Body of pancreas (tissue), 4 donors: ENCODE measurements around the gene ME3. TPM values are rescaled to one million over a fixed set of nuclear protein-coding genes. Genes with fewer than 3 reads are reported as not detected.

Source experiments
- ATAC-seq: fragments of 150-250 bp; one replicate; pipeline ENCODE4 v1.9.1; 2016
- DNase-seq, 4 donors: peaks; one replicate each; pipeline ENCODE4 v3.0.0-alpha.2; 2019
- H3K27ac ChIP-seq, 4 donors: fragments of 200-600 bp; sonication (generic); 1 replicate in 3 of 4; 2 replicates in 1 of 4; pipeline versions ENCODE4 v1.5.1 to v1.6.1; 2016 to 2019; ENCODE audit warnings: mild to moderate bottlenecking in 1 of 4, mixed read lengths in 1 of 4, moderate library complexity in 1 of 4
- H3K27me3 ChIP-seq, 2 donors: fragments of 200-600 bp; sonication (generic); one replicate each; pipeline ENCODE4 v1.6.0; 2016; ENCODE audit warnings: mild to moderate bottlenecking in 1 of 2
- H3K36me3 ChIP-seq, 2 donors: fragments of 200-600 bp; sonication (generic); replicated peaks in 1 of 2; 2 replicates each; pipeline ENCODE4 v1.5.1; 2016; ENCODE audit warnings: low read depth in 2 of 2; ENCODE audit not compliant: insufficient read depth in 1 of 2
- H3K4me1 ChIP-seq: fragments of 200-600 bp; sonication (generic); one replicate; pipeline ENCODE4 v1.6.0; 2016
- H3K4me3 ChIP-seq, 2 donors: fragments of 200-600 bp; sonication (generic); 1 replicate in 1 of 2; 2 replicates in 1 of 2; pipeline ENCODE4 v1.5.1; 2016 to 2019
- H3K9me3 ChIP-seq, 3 donors: fragments of 200-600 bp; sonication (generic); 1 replicate in 2 of 3; 2 replicates in 1 of 3; pipeline ENCODE4 v1.5.1; 2016
- POLR2A ChIP-seq, 3 donors: fragments of 450-650 bp; IDR thresholded peaks; one replicate each; pipeline ENCODE4 v1.6.1; 2016; ENCODE audit warnings: antibody characterized with exemption in 3 of 3, mild to moderate bottlenecking in 2 of 3
- WGBS, 2 donors: methylation state at CpG; one replicate each; pipeline ENCODE4 v1.1.5; 2017; 5-methylcytosine and 5-hydroxymethylcytosine counted together
- intact Hi-C: fragments of 100-400 bp; cut with DNase I; formaldehyde crosslinking; loops from one replicate; pipeline ENCODE4 v1.15.1; 2023
- total RNA-seq, 2 donors: library from RNA; depleted of rRNA; stranded (reverse); fragments of >200 nt; gene quantifications; one replicate each; pipeline ENCODE4 v1.1.0, GENCODE V29; 2016
- TF ChIP-seq, protein P1 (sequence below), 7 experiments: fragments of 450-650 bp in 4 of 7; fragments of 200-600 bp in 3 of 7; sonication (generic) in 3 of 7; IDR thresholded peaks; one replicate each; pipeline ENCODE4 v1.5.1; 2016 to 2019; ENCODE audit warnings: antibody characterized with exemption in 7 of 7

Gene ME3
- total RNA-seq, 2 donors from 2014 or later = 20.8 to 54.7 TPM

- WGBS, 2 donors = 68 to 72% methylated on average over 5 of the region's 5 CpGs
- Histone ChIP-seq H3K36me3 (no peaks in the 10 kb centered on the region), H3K9me3 (no peaks in the 10 kb centered on the region), H3K27me3 (no peaks in the 10 kb centered on the region), H3K4me1 (no peaks in the 10 kb centered on the region), H3K27ac (no peak overlapping the region), H3K4me3 (no peak overlapping the region)
- no peak for ATAC-seq
- intact Hi-C loops = no loop called here
- TF ChIP-seq, protein P1, sequence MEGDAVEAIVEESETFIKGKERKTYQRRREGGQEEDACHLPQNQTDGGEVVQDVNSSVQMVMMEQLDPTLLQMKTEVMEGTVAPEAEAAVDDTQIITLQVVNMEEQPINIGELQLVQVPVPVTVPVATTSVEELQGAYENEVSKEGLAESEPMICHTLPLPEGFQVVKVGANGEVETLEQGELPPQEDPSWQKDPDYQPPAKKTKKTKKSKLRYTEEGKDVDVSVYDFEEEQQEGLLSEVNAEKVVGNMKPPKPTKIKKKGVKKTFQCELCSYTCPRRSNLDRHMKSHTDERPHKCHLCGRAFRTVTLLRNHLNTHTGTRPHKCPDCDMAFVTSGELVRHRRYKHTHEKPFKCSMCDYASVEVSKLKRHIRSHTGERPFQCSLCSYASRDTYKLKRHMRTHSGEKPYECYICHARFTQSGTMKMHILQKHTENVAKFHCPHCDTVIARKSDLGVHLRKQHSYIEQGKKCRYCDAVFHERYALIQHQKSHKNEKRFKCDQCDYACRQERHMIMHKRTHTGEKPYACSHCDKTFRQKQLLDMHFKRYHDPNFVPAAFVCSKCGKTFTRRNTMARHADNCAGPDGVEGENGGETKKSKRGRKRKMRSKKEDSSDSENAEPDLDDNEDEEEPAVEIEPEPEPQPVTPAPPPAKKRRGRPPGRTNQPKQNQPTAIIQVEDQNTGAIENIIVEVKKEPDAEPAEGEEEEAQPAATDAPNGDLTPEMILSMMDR (IDR thresholded peaks at IDR 0.05) = no peak
- DNase-seq = no peak
These were observed 8.5 kb upstream of the ME3 start for GRCh38 chr11:86680716-86681482.

GRCh38 chr11:86678823-86679222, 6.4 kb upstream of the ME3 start:
- TF ChIP-seq, protein P1 (IDR thresholded peaks at IDR 0.05) = no peak
- no peak for TF ChIP-seq POLR2A (IDR thresholded peaks at IDR 0.05)
- Histone ChIP-seq H3K36me3 (no peaks in the 10 kb centered on the region), H3K27ac (no peak overlapping the region), H3K9me3 (no peaks in the 10 kb centered on the region), H3K4me3 (no peak overlapping the region), H3K27me3 (no peaks in the 10 kb centered on the region), H3K4me1 (peaks cover 7% of the 10 kb centered on the region)
- WGBS, 2 donors = 87 to 98% methylated on average over 3 of the region's 3 CpGs
- ATAC-seq (no peak), DNase-seq (no peak)
- intact Hi-C loops = no loop called here

DNA sequence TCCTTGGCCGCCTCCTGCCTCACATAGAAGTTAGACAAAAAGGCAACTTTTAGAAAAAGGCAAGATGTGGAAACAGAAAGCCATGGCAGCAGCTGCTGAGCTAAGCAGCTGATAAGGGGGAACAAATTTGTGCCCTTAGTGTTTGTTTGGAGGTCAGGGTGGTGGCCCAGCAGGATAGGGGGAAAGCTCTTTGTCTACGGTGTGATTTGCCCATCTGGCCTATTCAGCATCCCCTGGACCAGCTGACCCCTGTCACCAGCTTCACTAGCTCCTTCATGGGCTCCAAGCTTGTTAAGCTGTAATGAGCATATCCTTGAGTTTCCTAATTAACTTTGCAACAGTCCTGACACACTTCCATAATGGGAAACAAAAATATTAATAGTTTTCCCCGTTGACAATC, 5.9 kb upstream of the ME3 start:
- TF ChIP-seq, protein P1 (IDR thresholded peaks at IDR 0.05) = no peak
- no peak for TF ChIP-seq POLR2A (IDR thresholded peaks at IDR 0.05)
- intact Hi-C loops = no loop called here
- no peaks in the 10 kb centered on the region for H3K27me3 ChIP-seq
- H3K9me3 ChIP-seq = no peaks in the 10 kb centered on the region
- no peak for ATAC-seq
- WGBS, 2 donors = 58 to 62% methylated on average over 3 of the region's 3 CpGs
- H3K4me3 ChIP-seq = no peak overlapping the region
- peaks cover 12% of the 10 kb centered on the region for H3K4me1 ChIP-seq
- H3K36me3 ChIP-seq = no peaks in the 10 kb centered on the region
- no peak for DNase-seq
- H3K27ac ChIP-seq = no peak overlapping the region

DNA sequence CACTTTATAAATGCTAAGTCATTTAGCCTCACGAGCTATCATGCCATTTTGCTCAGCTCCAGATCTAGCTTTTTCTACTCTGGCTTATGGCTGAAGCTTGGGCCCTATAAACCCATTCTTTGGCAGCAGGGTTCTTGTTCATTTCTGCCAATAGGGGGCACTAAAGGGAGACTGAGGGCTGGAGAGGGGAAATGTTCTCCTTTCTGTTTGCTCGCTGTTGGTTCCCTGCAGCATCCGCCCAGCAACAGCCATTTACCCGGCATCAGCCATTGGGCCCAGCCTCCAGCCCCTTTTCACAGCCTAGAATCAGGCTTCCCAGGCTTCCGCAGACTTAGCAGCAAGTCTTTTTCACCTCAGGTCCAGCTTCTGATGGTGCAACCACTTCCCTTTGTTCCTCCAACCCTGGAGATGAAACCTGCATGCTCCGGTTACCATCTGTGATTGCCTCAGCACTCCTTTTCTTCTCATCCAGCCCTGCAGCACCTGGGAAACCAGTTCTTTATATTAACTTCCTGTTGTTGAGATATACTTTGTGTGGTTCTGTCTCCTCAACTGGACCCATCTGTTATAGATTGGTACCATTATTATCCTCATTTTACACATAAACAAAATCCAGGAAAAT, 4.2 kb upstream of the ME3 start:
- TF ChIP-seq POLR2A (IDR thresholded peaks at IDR 0.05) = no peak
- TF ChIP-seq, protein P1 (IDR thresholded peaks at IDR 0.05) = peak in 3 of 7 experiments; percentile 6 to 22 (median 14)
- intact Hi-C loops = no loop called here
- no peaks in the 10 kb centered on the region for H3K9me3 ChIP-seq
- DNase-seq (no peak), ATAC-seq (no peak)
- 94 to 97% methylated on average over 6 of the region's 6 CpGs for WGBS, 2 donors
- H3K27me3 ChIP-seq = no peaks in the 10 kb centered on the region
- H3K4me3 ChIP-seq = no peak overlapping the region
- H3K27ac ChIP-seq = no peak overlapping the region
- H3K36me3 ChIP-seq = no peaks in the 10 kb centered on the region
- H3K4me1 ChIP-seq = peaks cover 22% of the 10 kb centered on the region
